ENCODE data around the gene NELFB. TPM values are rescaled to one million over a fixed set of nuclear protein-coding genes. Genes with fewer than 3 reads are reported as not detected.

The NELFB gene
- total RNA-seq, 1 experiment from 2014 or later, result 75.6 TPM

- DNase-seq, result no peak
Measured at GRCh38 chr9:137300567-137301080, 45.5 kb downstream of the NELFB start.

GRCh38 chr9:137301081-137301947, 46.2 kb downstream of the NELFB start:
- Histone ChIP-seq H3K36me3 (no peaks in the 10 kb centered on the region), H3K27me3 (peaks cover 7% of the 10 kb centered on the region), H3K4me3 (peak overlapping the region; percentile 25), H3K9me3 (no peaks in the 10 kb centered on the region)
- peak; percentile 50 for DNase-seq

More at GRCh38 chr9:137300567-137301080, 45.5 kb downstream of the NELFB start:
- peak overlapping the region; percentile 25 for H3K4me3 ChIP-seq
- H3K9me3 ChIP-seq, result no peaks in the 10 kb centered on the region
- H3K36me3 ChIP-seq, result no peaks in the 10 kb centered on the region
- peaks cover 7% of the 10 kb centered on the region for H3K27me3 ChIP-seq

GRCh38 chr9:137302118-137302448, 47.0 kb downstream of the NELFB start, which contains the start of gene NRARP:
TSS of gene NRARP (minus strand) at chr9:137302271. CDS start at chr9:137301928, 343 bp downstream.
- DNase-seq, result peak; percentile 70
- Histone ChIP-seq H3K9me3 (no peaks in the 10 kb centered on the region), H3K4me3 (peak within 1 kb of the TSS; percentile 25)

GRCh38 chr9:137302449-137303150, 47.5 kb downstream of the NELFB start:
- Histone ChIP-seq H3K4me3 (no peak overlapping the region), H3K9me3 (no peaks in the 10 kb centered on the region), H3K36me3 (no peaks in the 10 kb centered on the region), H3K27me3 (peaks cover 7% of the 10 kb centered on the region)
- no peak for DNase-seq

More at GRCh38 chr9:137302118-137302448, 47.0 kb downstream of the NELFB start, which contains the start of gene NRARP:
- no peaks in the 10 kb centered on the region for H3K36me3 ChIP-seq
- H3K27me3 ChIP-seq, result peaks cover 7% of the 10 kb centered on the region

GRCh38 chr9:137303151-137303892, 48.2 kb downstream of the NELFB start:
- no peak overlapping the region for H3K4me3 ChIP-seq
- no peak for DNase-seq
- H3K36me3 ChIP-seq, result no peaks in the 10 kb centered on the region
- peaks cover 7% of the 10 kb centered on the region for H3K27me3 ChIP-seq
- H3K9me3 ChIP-seq, result no peaks in the 10 kb centered on the region

- no peaks in the 10 kb centered on the region for H3K9me3 ChIP-seq
- no peak overlapping the region for H3K4me3 ChIP-seq
- DNase-seq, result no peak
- peaks cover 7% of the 10 kb centered on the region for H3K27me3 ChIP-seq
- no peaks in the 10 kb centered on the region for H3K36me3 ChIP-seq
Measured at GRCh38 chr9:137303893-137304382, 48.8 kb downstream of the NELFB start.

- Histone ChIP-seq H3K27me3 (peaks cover 7% of the 10 kb centered on the region), H3K36me3 (no peaks in the 10 kb centered on the region), H3K4me3 (no peak overlapping the region), H3K9me3 (no peaks in the 10 kb centered on the region)
- no peak for DNase-seq
Measured at GRCh38 chr9:137304383-137305059, 49.4 kb downstream of the NELFB start.

GRCh38 chr9:137305060-137305797, 50.1 kb downstream of the NELFB start:
- no peak for DNase-seq
- Histone ChIP-seq H3K36me3 (no peaks in the 10 kb centered on the region), H3K27me3 (peaks cover 3% of the 10 kb centered on the region), H3K4me3 (no peak overlapping the region), H3K9me3 (no peaks in the 10 kb centered on the region)

- H3K4me3 ChIP-seq, result no peak overlapping the region
- H3K36me3 ChIP-seq, result no peaks in the 10 kb centered on the region
- no peaks in the 10 kb centered on the region for H3K9me3 ChIP-seq
- DNase-seq, result no peak
- H3K27me3 ChIP-seq, result no peaks in the 10 kb centered on the region; the same call in 1 of the 2 replicates
Measured at GRCh38 chr9:137305798-137306065, 50.6 kb downstream of the NELFB start.

- Histone ChIP-seq H3K9me3 (no peaks in the 10 kb centered on the region), H3K27me3 (no peaks in the 10 kb centered on the region; the same call in 1 of the 2 replicates), H3K36me3 (no peaks in the 10 kb centered on the region), H3K4me3 (no peak overlapping the region)
- no peak for DNase-seq
Measured at GRCh38 chr9:137306066-137306849, 51.1 kb downstream of the NELFB start.

GRCh38 chr9:137306850-137307254, 51.7 kb downstream of the NELFB start:
- Histone ChIP-seq H3K4me3 (no peak overlapping the region), H3K36me3 (no peaks in the 10 kb centered on the region), H3K9me3 (no peaks in the 10 kb centered on the region), H3K27me3 (no peaks in the 10 kb centered on the region)
- no peak for DNase-seq

- no peaks in the 10 kb centered on the region for H3K27me3 ChIP-seq
- H3K9me3 ChIP-seq, result no peaks in the 10 kb centered on the region
- H3K36me3 ChIP-seq, result no peaks in the 10 kb centered on the region
- no peak for DNase-seq
- no peak overlapping the region for H3K4me3 ChIP-seq
Measured at GRCh38 chr9:137307255-137308056, 52.3 kb downstream of the NELFB start.

- Histone ChIP-seq H3K4me3 (no peak overlapping the region), H3K9me3 (no peaks in the 10 kb centered on the region), H3K36me3 (no peaks in the 10 kb centered on the region), H3K27me3 (no peaks in the 10 kb centered on the region)
- DNase-seq, result no peak
Measured at GRCh38 chr9:137308057-137308619, 53.0 kb downstream of the NELFB start.
